ENCODE data around the gene ANKRD9. TPM values are rescaled to one million over a fixed set of nuclear protein-coding genes. Genes with fewer than 3 reads are reported as not detected.
"Not testable (repeated sequence)": the region's sequence is repeated elsewhere in the genome, so short reads cannot be mapped to it uniquely, and the experiment has no call there.

The ANKRD9 gene
- total RNA-seq, 1 donor = 16.2 TPM

GRCh38 chr14:102551995-102552705 lies 42.6 kb upstream of the ANKRD9 start:
- DNase-seq (ENCODE audit: low read depth) = peak; percentile 58
- no peak for TF ChIP-seq CTCF (IDR thresholded peaks at IDR 0.05; ENCODE audit: insufficient read depth, low read length)
- H3K4me3 ChIP-seq (ENCODE audit: low read depth, low read length) = peak overlapping the region; percentile 13

GRCh38 chr14:102550927-102551401 lies 41.4 kb upstream of the ANKRD9 start:
- not testable (repeated sequence) for H3K4me3 ChIP-seq (ENCODE audit: low read depth, low read length); DNase-seq (ENCODE audit: low read depth)

- no peak for TF ChIP-seq CTCF (IDR thresholded peaks at IDR 0.05; ENCODE audit: insufficient read depth, low read length)
- DNase-seq (ENCODE audit: low read depth) = peak; percentile 22
- no peak overlapping the region for H3K4me3 ChIP-seq (ENCODE audit: low read depth, low read length)
Measured at GRCh38 chr14:102548616-102549240, 39.2 kb upstream of the ANKRD9 start.

- DNase-seq (ENCODE audit: low read depth) = no peak
- H3K4me3 ChIP-seq (ENCODE audit: low read depth, low read length) = no peak overlapping the region
- no peak for TF ChIP-seq CTCF (IDR thresholded peaks at IDR 0.05; ENCODE audit: insufficient read depth, low read length)
Measured at GRCh38 chr14:102545461-102546265, 36.1 kb upstream of the ANKRD9 start.

GRCh38 chr14:102544747-102545460 lies 35.3 kb upstream of the ANKRD9 start:
- H3K4me3 ChIP-seq (ENCODE audit: low read depth, low read length) = no peak overlapping the region
- no peak for DNase-seq (ENCODE audit: low read depth)
- TF ChIP-seq CTCF (IDR thresholded peaks at IDR 0.05; ENCODE audit: insufficient read depth, low read length) = no peak

- DNase-seq (ENCODE audit: low read depth) = no peak
- H3K4me3 ChIP-seq (ENCODE audit: low read depth, low read length) = no peak overlapping the region
- TF ChIP-seq CTCF (IDR thresholded peaks at IDR 0.05; ENCODE audit: insufficient read depth, low read length) = no peak
Measured at GRCh38 chr14:102544046-102544746, 34.6 kb upstream of the ANKRD9 start.

Measured in fibroblast of the aortic adventitia (primary cell).